C4-2B (cell line): ENCODE data around the gene SCMH1.

Experiments used
- CTCF ChIP-seq: fragments of 450-650 bp; conservative IDR thresholded peaks from 2 replicates; pipeline ENCODE4 v1.5.1; 2017; ENCODE audit warnings: mild to moderate bottlenecking
- ZFX ChIP-seq: fragments of 450-650 bp; IDR thresholded peaks from 2 replicates; pipeline ENCODE4 v1.6.1; 2017

- TF ChIP-seq CTCF: no peak
- no peak for TF ChIP-seq ZFX
Observed at GRCh38 chr1:41013796-41014195, 228.3 kb downstream of the SCMH1 start.
